ENCODE data around the gene MYOC. TPM values are rescaled to one million over a fixed set of nuclear protein-coding genes. Genes with fewer than 3 reads are reported as not detected.

MYOC gene
- total RNA-seq, 1 donor from 2014 or later = not detected

GRCh38 chr1:171666114-171666769, 13.8 kb upstream of the MYOC start:
- no peak overlapping the region for H3K4me3 Mint-ChIP-seq
- TF ChIP-seq CTCF (IDR thresholded peaks at IDR 0.05) (no peak), EZH2phosphoT487 (IDR thresholded peaks at IDR 0.05) (no peak), EZH2 (IDR thresholded peaks at IDR 0.05) (no peak)

GRCh38 chr1:171664976-171665375, 12.5 kb upstream of the MYOC start:
- no peaks in the 10 kb centered on the region for H3K36me3 ChIP-seq
- no peaks in the 10 kb centered on the region for H3F3A ChIP-seq (ENCODE audit: low read depth)
- DNase-seq (ENCODE audit: low spot score) = no peak
- H3K27me3 ChIP-seq = no peaks in the 10 kb centered on the region
- H3K4me2 ChIP-seq = no peak overlapping the region
- H2AFZ ChIP-seq (replicated peaks) = no peak overlapping the region
- Mint-ChIP-seq H3K27ac (no peak overlapping the region), H3K27me3 (ENCODE audit: insufficient read depth, low read depth) (no peaks in the 10 kb centered on the region), H3K36me3 (no peaks in the 10 kb centered on the region), H3K4me3 (no peak overlapping the region), H3K4me1 (peaks cover 3% of the 10 kb centered on the region), H3K9me3 (no peaks in the 10 kb centered on the region)
- TF ChIP-seq EZH2 (IDR thresholded peaks at IDR 0.05) (no peak), CTCF (IDR thresholded peaks at IDR 0.05) (no peak), EZH2phosphoT487 (IDR thresholded peaks at IDR 0.05) (no peak)
- H3K27ac ChIP-seq = no peak overlapping the region
- H3K9me3 ChIP-seq (ENCODE audit: low read depth) = no peaks in the 10 kb centered on the region
- no peaks in the 10 kb centered on the region for H3K79me2 ChIP-seq (ENCODE audit: low read depth)
- H4K20me1 ChIP-seq (ENCODE audit: low read depth) = no peaks in the 10 kb centered on the region
- H3K9ac ChIP-seq = no peak overlapping the region
- H3K4me3 ChIP-seq = no peak overlapping the region
- peaks cover 17% of the 10 kb centered on the region for H3K4me1 ChIP-seq

More at GRCh38 chr1:171666114-171666769, 13.8 kb upstream of the MYOC start:
- Histone ChIP-seq H3K27ac (no peak overlapping the region), H3K9ac (no peak overlapping the region), H3K4me2 (no peak overlapping the region), H3F3A (ENCODE audit: low read depth) (no peaks in the 10 kb centered on the region), H3K4me1 (peaks cover 17% of the 10 kb centered on the region), H4K20me1 (ENCODE audit: low read depth) (no peaks in the 10 kb centered on the region), H3K27me3 (no peaks in the 10 kb centered on the region), H3K4me3 (no peak overlapping the region), H2AFZ (replicated peaks) (no peak overlapping the region), H3K79me2 (ENCODE audit: low read depth) (no peaks in the 10 kb centered on the region), H3K36me3 (no peaks in the 10 kb centered on the region), H3K9me3 (ENCODE audit: low read depth) (no peaks in the 10 kb centered on the region)
- Mint-ChIP-seq H3K27me3 (ENCODE audit: insufficient read depth, low read depth) (no peaks in the 10 kb centered on the region), H3K9me3 (no peaks in the 10 kb centered on the region), H3K4me1 (peaks cover 2% of the 10 kb centered on the region), H3K27ac (no peak overlapping the region), H3K36me3 (no peaks in the 10 kb centered on the region)
- no peak for DNase-seq (ENCODE audit: low spot score)

GRCh38 chr1:171663854-171664575, 11.5 kb upstream of the MYOC start:
- H3K4me1 Mint-ChIP-seq = peaks cover 3% of the 10 kb centered on the region

More at GRCh38 chr1:171663854-171664575, 11.5 kb upstream of the MYOC start:
- Histone ChIP-seq H3K4me2 (no peak overlapping the region), H3K27me3 (no peaks in the 10 kb centered on the region), H2AFZ (replicated peaks) (no peak overlapping the region), H3K9ac (no peak overlapping the region), H4K20me1 (ENCODE audit: low read depth) (no peaks in the 10 kb centered on the region), H3K79me2 (ENCODE audit: low read depth) (no peaks in the 10 kb centered on the region), H3K27ac (no peak overlapping the region), H3K4me1 (peaks cover 17% of the 10 kb centered on the region), H3K36me3 (no peaks in the 10 kb centered on the region), H3K4me3 (no peak overlapping the region), H3F3A (ENCODE audit: low read depth) (no peaks in the 10 kb centered on the region), H3K9me3 (ENCODE audit: low read depth) (no peaks in the 10 kb centered on the region)
- no peaks in the 10 kb centered on the region for H3K36me3 Mint-ChIP-seq
- no peaks in the 10 kb centered on the region for H3K9me3 Mint-ChIP-seq
- H3K27ac Mint-ChIP-seq = no peak overlapping the region
- no peak for DNase-seq (ENCODE audit: low spot score)
- TF ChIP-seq EZH2 (IDR thresholded peaks at IDR 0.05) (no peak), CTCF (IDR thresholded peaks at IDR 0.05) (no peak), EZH2phosphoT487 (IDR thresholded peaks at IDR 0.05) (no peak)
- H3K27me3 Mint-ChIP-seq (ENCODE audit: insufficient read depth, low read depth) = no peaks in the 10 kb centered on the region
- no peak overlapping the region for H3K4me3 Mint-ChIP-seq
